HepG2 (cell line): Measurements from ENCODE around the gene DDX20. TPM values are rescaled to one million over a fixed set of nuclear protein-coding genes. Genes with fewer than 3 reads are reported as not detected.
A peak's percentile ranks its signal among the peaks of the same experiment; 100 is the strongest.

Source experiments
- ATAC-seq: fragments of 200-7000 bp; cut with Tn5 transposase; 3 replicates; pipeline ENCODE4 v1.9.1; 2020; ENCODE audit warnings: mild to moderate bottlenecking, moderate library complexity
- BruUV-seq: library from RNA; stranded (reverse); fragments of 400-500 nt; replicated peaks from 2 replicates; lab custom pipeline; 2021; lab: Mats Ljungman, UMichigan
- CTCF ChIA-PET: fragments of 300-600 bp; formaldehyde crosslinking; extraction: SDS; loops from one replicate; lab custom pipeline; 2021; ENCODE audit warnings: low total read pairs, inconsistent platforms, low intra/inter-chr PET ratio; lab: Yijun Ruan, JAX
- POLR2A ChIA-PET: fragments of 350-600 bp; sonication (Branson Sonifier 250); formaldehyde crosslinking; loops from one replicate; lab custom pipeline; 2020; ENCODE audit warnings: antibody characterized with exemption, inconsistent platforms; lab: Yijun Ruan, JAX
- DNase-seq: peaks from one replicate; pipeline ENCODE4 v3.0.0-alpha.2; 2015; ENCODE audit warnings: low spot score
- FAIRE-seq: peaks from 3 replicates; lab custom pipeline; 2011; peaks lifted over from hg19 to GRCh38; lab: Jason Lieb, UNC
- H2AFZ ChIP-seq: one replicate; pipeline ENCODE4 v1.6.1; 2011; ENCODE audit warnings: low read length, inconsistent platforms
- H3K27ac ChIP-seq: fragments of 300-600 bp; 3 replicates; pipeline ENCODE4 v1.8.0; 2011; ENCODE audit warnings: mixed run types, mild to moderate bottlenecking, mixed read lengths, low read length, inconsistent platforms; ENCODE audit not compliant: insufficient read depth; ENCODE audit errors: extremely low read length
- H3K27me3 ChIP-seq, 2 experiments: fragments of 200-600 bp in 1 of 2; 2 replicates in 1 of 2; 3 replicates in 1 of 2; pipeline versions ENCODE4 v1.6.0 to v1.8.0; 2011; ENCODE audit warnings: low read length in 2 of 2, mild to moderate bottlenecking in 2 of 2, moderate library complexity in 2 of 2, inconsistent platforms in 1 of 2; ENCODE audit not compliant: insufficient read depth in 2 of 2, control insufficient read depth in 1 of 2
- H3K36me3 ChIP-seq, 2 experiments: fragments of 200-600 bp in 1 of 2; replicated peaks in 1 of 2; 2 replicates in 1 of 2; 3 replicates in 1 of 2; pipeline versions ENCODE4 v1.5.1 to v1.8.0; 2011; ENCODE audit warnings: low read length in 2 of 2, inconsistent platforms in 1 of 2; ENCODE audit not compliant: insufficient read depth in 2 of 2, control insufficient read depth in 1 of 2
- H3K4me1 ChIP-seq: 2 replicates; pipeline ENCODE4 v1.5.1; 2012; ENCODE audit warnings: low read length, inconsistent platforms; ENCODE audit not compliant: insufficient read depth
- H3K4me2 ChIP-seq: 2 replicates; pipeline ENCODE4 v1.6.0; 2011; ENCODE audit warnings: low read depth, low read length, inconsistent platforms
- H3K4me3 ChIP-seq, 3 experiments: fragments of 200-600 bp in 1 of 3; sonication (generic), shearing (Covaris generic) in 1 of 3; replicated peaks in 1 of 3; 2 replicates each; pipeline ENCODE4 v1.5.1; 2011 to 2016; ENCODE audit warnings: low read length in 3 of 3, inconsistent platforms in 2 of 3, low read depth in 2 of 3, mild to moderate bottlenecking in 2 of 3, control low read depth in 1 of 3, mixed read lengths in 1 of 3; ENCODE audit not compliant: insufficient read depth in 1 of 3
- H3K79me2 ChIP-seq: one replicate; pipeline ENCODE4 v1.6.1; 2011; ENCODE audit warnings: low read length, inconsistent platforms; ENCODE audit not compliant: insufficient read depth
- H3K9ac ChIP-seq: 2 replicates; pipeline ENCODE4 v1.6.0; 2011; ENCODE audit warnings: mild to moderate bottlenecking, low read depth, low read length, inconsistent platforms; ENCODE audit not compliant: insufficient read depth
- H3K9me3 ChIP-seq: 2 replicates; pipeline ENCODE4 v1.5.1; 2012; ENCODE audit warnings: mild to moderate bottlenecking, low read length
- H4K20me1 ChIP-seq: 2 replicates; pipeline ENCODE4 v1.6.0; 2011; ENCODE audit warnings: inconsistent platforms, mild to moderate bottlenecking, low read length, moderate library complexity; ENCODE audit not compliant: insufficient read depth
- RFX5 ChIP-seq: IDR thresholded peaks from 2 replicates; pipeline ENCODE4 v1.6.1; 2011; ENCODE audit warnings: low read depth, low read length, improper control_type of control experiment
- ZBTB10 ChIP-seq: sonication (generic); formaldehyde crosslinking; IDR thresholded peaks from 2 replicates; pipeline ENCODE4 v1.4.0; 2020; ENCODE audit warnings: missing genetic modification reagents, borderline replicate concordance
- ZFP36L1 ChIP-seq: sonication (generic); formaldehyde crosslinking; IDR thresholded peaks from 2 replicates; pipeline ENCODE4 v1.8.0; 2022; ENCODE audit warnings: mild to moderate bottlenecking, missing genetic modification reagents, moderate library complexity
- ZNF207 ChIP-seq: fragments of 450-650 bp; IDR thresholded peaks from 2 replicates; pipeline ENCODE4 v1.6.1; 2016; ENCODE audit warnings: antibody characterized with exemption, borderline replicate concordance
- ZNF281 ChIP-seq: sonication (generic); formaldehyde crosslinking; IDR thresholded peaks from 2 replicates; pipeline ENCODE4 v1.4.0; 2020; ENCODE audit warnings: missing genetic modification reagents, borderline replicate concordance
- WGBS: methylation state at CpG from one replicate; pipeline ENCODE4 v1.1.6; 2017; ENCODE audit warnings: low lambda C conversion rate; 5-methylcytosine and 5-hydroxymethylcytosine counted together
- in situ Hi-C: cut with HindIII; loops from 2 replicates; pipeline ENCODE4 v1.10.0; 2017; ENCODE audit warnings: low pct_unique_long_range_greater_than_20kb; ENCODE audit not compliant: extremely low pct_ligation_motif_present
- intact Hi-C: fragments of 100-400 bp; cut with micrococcal nuclease; formaldehyde crosslinking; loops from one replicate; pipeline ENCODE4 v1.10.0; 2022; ENCODE audit not compliant: unreplicated experiment
- polyA plus RNA-seq, 8 experiments: library from polyadenylated mRNA; depleted of rRNA in 3 of 8; stranded (reverse) in 7 of 8; unstranded in 1 of 8; fragments of >200 nt; fragmentation: Illumina TruSeq in 4 of 8; extraction: Trizol in 4 of 8; gene quantifications; 2 replicates each; pipeline versions ENCODE4 v1.2.1 to v1.2.3, GENCODE V29; 2011 to 2016; ENCODE audit warnings: low read depth in 4 of 8, missing spikeins in 1 of 8, mixed read lengths in 1 of 8; ENCODE audit not compliant: insufficient read depth in 1 of 8
- total RNA-seq, 5 experiments: library from RNA; depleted of rRNA; stranded (reverse); fragments of >200 nt; fragmentation: Illumina TruSeq; extraction: Trizol; gene quantifications; 2 replicates each; pipeline ENCODE4 v1.2.3, GENCODE V29; 2016; ENCODE audit warnings: low read depth in 1 of 5

DDX20 gene
- total and polyA plus RNA-seq, 2 of the 13 experiments (the other 11 are each of a cell fraction or from before 2014, with no cell fraction given): 4.0 to 14.3 TPM

GRCh38 chr1:111789142-111789541 lies 33.4 kb downstream of the DDX20 start:
- Histone ChIP-seq H3K36me3 (no peaks in the 10 kb centered on the region), H3K27ac (no peak overlapping the region), H3K4me3 (no peak overlapping the region), H3K4me1 (peaks cover 9% of the 10 kb centered on the region; the same call in 1 of the 2 replicates), H3K79me2 (no peaks in the 10 kb centered on the region), H3K9ac (no peak overlapping the region), H4K20me1 (no peaks in the 10 kb centered on the region), H3K4me2 (no peak overlapping the region), H3K9me3 (no peaks in the 10 kb centered on the region), H3K27me3 (peaks cover 1 to 44% of the 10 kb centered on the region in 2 experiments; a peak in 3 of 5 replicates), H2AFZ (no peak overlapping the region)
- in situ Hi-C loops (no loop called here), intact Hi-C loops (no loop called here)
- POLR2A ChIA-PET: no interaction called here
- ATAC-seq (no peak), DNase-seq (no peak), FAIRE-seq (no peak)
- BruUV-seq: no TSS peak
- CTCF ChIA-PET: no interaction called here
- TF ChIP-seq ZNF281 (CRISPR knock-in tag) (no peak), RFX5 (peak; percentile 79)
- 0% methylated on average over 5 of the region's 5 CpGs for WGBS

- ChIA-PET POLR2A (no interaction called here), CTCF (no interaction called here)
- Histone ChIP-seq H3K4me3 (no peak overlapping the region), H3K4me1 (peaks cover 9% of the 10 kb centered on the region; the same call in 1 of the 2 replicates), H3K36me3 (no peaks in the 10 kb centered on the region), H3K27ac (no peak overlapping the region), H3K4me2 (no peak overlapping the region), H3K79me2 (no peaks in the 10 kb centered on the region), H2AFZ (no peak overlapping the region), H3K9me3 (no peaks in the 10 kb centered on the region), H3K27me3 (peaks cover 1 to 44% of the 10 kb centered on the region in 2 experiments; a peak in 3 of 5 replicates), H4K20me1 (no peaks in the 10 kb centered on the region), H3K9ac (no peak overlapping the region)
- WGBS: 3% methylated on average over 2 of the region's 2 CpGs
- in situ Hi-C loops: no loop called here
- ATAC-seq (no peak), DNase-seq (no peak), FAIRE-seq (no peak)
- no TSS peak for BruUV-seq
- intact Hi-C loops: no loop called here
- TF ChIP-seq ZBTB10 (CRISPR knock-in tag) (no peak), ZNF207 (no peak), ZFP36L1 (CRISPR knock-in tag) (no peak)
Measured at GRCh38 chr1:111789666-111790316, 34.1 kb downstream of the DDX20 start.
